Muscle layer of colon (tissue), 2 donors: Measurements from ENCODE around the gene SRGAP1.
"Not testable (repeated sequence)": the region's sequence is repeated elsewhere in the genome, so short reads cannot be mapped to it uniquely, and the experiment has no call there.

Experiments used
- H3K27ac ChIP-seq: one replicate; pipeline ENCODE4 v1.7.0; 2013; ENCODE audit warnings: low read depth, mild to moderate bottlenecking, low read length, moderate library complexity
- H3K27me3 ChIP-seq, 2 donors: one replicate each; pipeline ENCODE4 v1.7.0; 2013; ENCODE audit warnings: low read length in 2 of 2, mild to moderate bottlenecking in 2 of 2; ENCODE audit not compliant: insufficient read depth in 2 of 2, control insufficient read depth in 1 of 2
- H3K36me3 ChIP-seq: one replicate; pipeline ENCODE4 v1.7.0; 2013; ENCODE audit warnings: mild to moderate bottlenecking, low read length; ENCODE audit not compliant: insufficient read depth
- H3K4me1 ChIP-seq: one replicate; pipeline ENCODE4 v1.7.0; 2013; ENCODE audit warnings: mild to moderate bottlenecking, low read length; ENCODE audit not compliant: insufficient read depth
- H3K4me3 ChIP-seq, 2 donors: one replicate each; pipeline ENCODE4 v1.7.0; 2013; ENCODE audit warnings: low read length in 2 of 2, low read depth in 1 of 2, mild to moderate bottlenecking in 1 of 2, moderate library complexity in 1 of 2
- H3K9ac ChIP-seq: one replicate; pipeline ENCODE4 v1.7.0; 2013; ENCODE audit warnings: low read length
- H3K9me3 ChIP-seq: one replicate; pipeline ENCODE4 v1.7.0; 2013; ENCODE audit warnings: mild to moderate bottlenecking, low read length
- donor health status: abdominal sarcoma.
- donor health status: Adenocarcinoma of cecum.

The SRGAP1 gene

GRCh38 chr12:63855299-63855698, 10.8 kb downstream of the SRGAP1 start:
- Histone ChIP-seq H3K9ac (no peak overlapping the region), H3K9me3 (no peaks in the 10 kb centered on the region), H3K27ac (no peak overlapping the region), H3K4me3 (no peak overlapping the region), H3K27me3 (no peaks in the 10 kb centered on the region), H3K4me1 (peaks cover 3% of the 10 kb centered on the region), H3K36me3 (no peaks in the 10 kb centered on the region)

GRCh38 chr12:63857771-63858670, 13.5 kb downstream of the SRGAP1 start:
- Histone ChIP-seq H3K9ac (no peak overlapping the region), H3K27ac (no peak overlapping the region), H3K4me1 (peaks cover 6% of the 10 kb centered on the region), H3K36me3 (no peaks in the 10 kb centered on the region), H3K9me3 (no peaks in the 10 kb centered on the region), H3K4me3 (no peak overlapping the region), H3K27me3 (no peaks in the 10 kb centered on the region)

GRCh38 chr12:63859880-63860279, 15.4 kb downstream of the SRGAP1 start:
- H3K9me3 ChIP-seq, H3K4me3 ChIP-seq, H3K36me3 ChIP-seq, H3K4me1 ChIP-seq, H3K27me3 ChIP-seq, H3K9ac ChIP-seq, H3K27ac ChIP-seq: not testable (repeated sequence)

GRCh38 chr12:63862187-63862968, 17.9 kb downstream of the SRGAP1 start:
- H3K36me3 ChIP-seq = no peaks in the 10 kb centered on the region
- peaks cover 6% of the 10 kb centered on the region for H3K4me1 ChIP-seq
- H3K9ac ChIP-seq = no peak overlapping the region
- no peaks in the 10 kb centered on the region for H3K9me3 ChIP-seq
- H3K27me3 ChIP-seq = no peaks in the 10 kb centered on the region
- H3K27ac ChIP-seq = no peak overlapping the region
- H3K4me3 ChIP-seq = no peak overlapping the region

DNA sequence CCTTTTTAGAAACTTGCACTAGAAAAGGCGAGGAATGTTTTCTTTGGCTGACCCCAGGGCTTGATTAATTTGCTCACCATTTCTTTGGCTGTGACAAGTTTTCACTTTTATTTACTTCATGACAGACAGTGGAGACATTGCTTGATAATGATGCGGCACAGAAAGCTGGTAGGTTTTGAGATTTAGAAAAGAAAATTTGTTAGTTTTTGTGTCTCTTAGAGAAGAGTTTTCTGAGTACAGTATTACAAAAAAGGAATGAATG, 18.4 kb downstream of the SRGAP1 start:
- H3K4me3 ChIP-seq = no peak overlapping the region
- H3K9ac ChIP-seq = no peak overlapping the region
- H3K36me3 ChIP-seq = no peaks in the 10 kb centered on the region
- no peaks in the 10 kb centered on the region for H3K27me3 ChIP-seq
- H3K9me3 ChIP-seq = no peaks in the 10 kb centered on the region
- no peak overlapping the region for H3K27ac ChIP-seq
- peaks cover 6% of the 10 kb centered on the region for H3K4me1 ChIP-seq

- Histone ChIP-seq H3K4me3 (no peak overlapping the region), H3K27me3 (no peaks in the 10 kb centered on the region), H3K9ac (no peak overlapping the region), H3K4me1 (peaks cover 6% of the 10 kb centered on the region), H3K36me3 (no peaks in the 10 kb centered on the region), H3K27ac (no peak overlapping the region), H3K9me3 (no peaks in the 10 kb centered on the region)
Measured at GRCh38 chr12:63863658-63864453, 19.4 kb downstream of the SRGAP1 start.

DNA sequence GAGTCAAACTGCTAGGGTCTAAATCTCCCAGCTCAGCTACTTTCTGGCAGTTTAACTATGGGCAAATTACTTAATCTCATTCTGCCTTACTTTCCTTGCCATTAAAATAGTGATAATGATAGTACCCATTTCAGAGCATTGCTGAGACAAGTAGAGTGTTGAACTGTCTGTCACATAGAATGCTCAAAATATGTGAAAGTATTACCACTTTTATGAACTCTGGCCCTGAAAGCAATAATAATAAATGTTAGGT, 19.9 kb downstream of the SRGAP1 start:
- Histone ChIP-seq H3K36me3 (no peaks in the 10 kb centered on the region), H3K27me3 (no peaks in the 10 kb centered on the region), H3K9me3 (no peaks in the 10 kb centered on the region), H3K4me1 (peaks cover 6% of the 10 kb centered on the region), H3K4me3 (no peak overlapping the region), H3K9ac (no peak overlapping the region), H3K27ac (no peak overlapping the region)

- H3K9ac ChIP-seq = no peak overlapping the region
- no peaks in the 10 kb centered on the region for H3K9me3 ChIP-seq
- H3K27ac ChIP-seq = no peak overlapping the region
- H3K36me3 ChIP-seq = no peaks in the 10 kb centered on the region
- H3K4me1 ChIP-seq = peaks cover 6% of the 10 kb centered on the region
- no peak overlapping the region for H3K4me3 ChIP-seq
- H3K27me3 ChIP-seq = no peaks in the 10 kb centered on the region
Measured at GRCh38 chr12:63865448-63865847, 20.9 kb downstream of the SRGAP1 start.

GRCh38 chr12:63867053-63867452, 22.6 kb downstream of the SRGAP1 start:
- Histone ChIP-seq H3K9ac (no peak overlapping the region), H3K4me1 (peaks cover 6% of the 10 kb centered on the region), H3K9me3 (no peaks in the 10 kb centered on the region), H3K4me3 (no peak overlapping the region), H3K36me3 (no peaks in the 10 kb centered on the region), H3K27ac (no peak overlapping the region), H3K27me3 (no peaks in the 10 kb centered on the region)

DNA sequence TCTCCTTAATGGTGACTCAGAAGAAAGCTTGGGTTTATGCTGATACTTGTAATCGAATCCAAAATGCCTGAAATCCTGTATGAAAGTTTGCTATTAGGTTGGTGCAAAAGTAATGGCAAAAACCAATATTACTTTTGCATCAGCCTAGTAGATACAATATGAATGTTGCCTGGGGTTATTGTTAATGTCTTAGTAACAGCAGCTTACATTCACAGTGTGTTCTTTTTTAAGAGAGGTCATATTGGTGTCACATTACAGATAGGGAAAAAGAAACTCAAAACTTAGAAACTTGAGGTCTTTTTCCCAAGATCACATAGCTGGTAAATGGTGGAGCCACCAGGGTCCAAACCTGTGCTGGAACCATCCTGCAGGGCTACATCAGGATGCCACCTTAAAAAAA, 25.2 kb downstream of the SRGAP1 start:
- H3K36me3 ChIP-seq = no peaks in the 10 kb centered on the region
- H3K27me3 ChIP-seq = no peaks in the 10 kb centered on the region
- H3K4me3 ChIP-seq = no peak overlapping the region
- H3K27ac ChIP-seq = no peak overlapping the region
- no peaks in the 10 kb centered on the region for H3K4me1 ChIP-seq
- H3K9ac ChIP-seq = no peak overlapping the region
- H3K9me3 ChIP-seq = no peaks in the 10 kb centered on the region

GRCh38 chr12:63870838-63871237, 26.3 kb downstream of the SRGAP1 start:
- Histone ChIP-seq H3K9ac (no peak overlapping the region), H3K4me1 (no peaks in the 10 kb centered on the region), H3K27me3 (no peaks in the 10 kb centered on the region), H3K27ac (no peak overlapping the region), H3K9me3 (no peaks in the 10 kb centered on the region), H3K4me3 (no peak overlapping the region), H3K36me3 (no peaks in the 10 kb centered on the region)
